ENCODE results near the gene HUNK.

HUNK gene

GRCh38 chr21:31964692-31965091 is 91.9 kb downstream of the HUNK start:
- FAIRE-seq, result no peak

DNA sequence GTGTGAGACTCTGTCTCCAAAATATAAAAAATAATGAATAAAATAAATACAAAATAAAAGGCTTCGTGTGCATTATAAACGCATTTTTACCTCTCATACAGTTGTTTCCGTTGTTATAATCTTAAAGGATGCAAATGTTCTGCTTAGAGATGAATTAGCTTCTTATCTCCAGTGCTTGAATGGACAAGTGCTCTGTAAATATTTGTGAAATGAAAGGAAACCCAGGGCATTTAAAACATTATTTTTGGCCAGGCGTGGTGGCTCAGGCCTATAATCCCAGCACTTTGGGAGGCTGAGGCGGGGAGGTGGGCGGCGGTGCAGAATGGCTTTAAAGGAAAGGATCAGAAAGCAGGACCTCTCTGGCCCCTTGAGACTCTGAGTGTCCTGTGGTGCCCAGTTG is 94.5 kb downstream of the HUNK start:
- no peak for FAIRE-seq

- no peak for FAIRE-seq
These were observed 99.8 kb downstream of the HUNK start for GRCh38 chr21:31972622-31973021.

DNA sequence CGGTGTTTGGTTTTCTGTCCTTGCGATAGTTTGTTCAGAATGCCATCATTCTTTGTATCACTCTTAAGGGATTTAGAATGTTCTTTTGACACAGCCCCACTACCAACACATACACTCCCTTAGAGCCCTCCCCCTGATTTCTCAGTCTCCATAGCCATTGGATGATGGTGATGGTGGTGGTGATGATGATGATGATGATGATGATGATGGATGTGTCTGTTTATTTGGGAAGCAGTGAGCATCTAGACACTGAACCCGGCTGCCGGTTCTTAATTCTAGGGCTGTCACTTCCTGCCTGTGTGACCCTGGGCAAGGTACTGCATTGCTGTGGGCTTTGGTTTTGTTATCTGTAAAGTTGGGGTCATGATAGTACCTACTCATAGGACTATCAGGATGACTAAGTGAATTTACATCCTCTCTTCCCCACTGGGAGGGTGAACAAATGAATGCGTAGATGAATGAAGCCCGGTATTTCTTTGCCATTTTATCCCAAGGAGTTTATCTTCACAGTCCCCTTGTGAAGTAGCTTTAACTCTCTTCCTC is 100.7 kb downstream of the HUNK start:
- no peak for FAIRE-seq

DNA sequence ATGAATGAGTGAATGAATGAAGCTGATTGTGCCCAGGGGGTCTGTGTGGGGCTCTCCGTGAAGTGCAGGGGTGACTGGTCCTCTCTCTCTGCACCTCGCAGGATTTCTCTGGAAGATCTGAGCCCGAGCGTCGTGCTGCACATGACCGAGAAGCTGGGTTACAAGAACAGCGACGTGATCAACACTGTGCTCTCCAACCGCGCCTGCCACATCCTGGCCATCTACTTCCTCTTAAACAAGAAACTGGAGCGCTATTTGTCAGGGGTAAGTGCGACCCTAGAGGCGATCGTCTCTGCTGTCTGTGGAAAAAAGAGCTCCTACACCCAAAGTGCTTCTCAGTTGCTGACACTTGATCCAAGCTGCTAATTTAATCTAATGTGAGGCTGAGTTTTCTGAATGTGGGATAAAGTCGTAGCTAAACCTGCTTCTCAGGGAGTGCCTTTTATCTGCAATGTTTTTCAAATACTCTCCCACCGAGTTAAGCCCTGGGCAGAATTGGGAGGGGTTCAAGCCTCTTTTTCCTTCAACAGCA is 101.7 kb downstream of the HUNK start:
- FAIRE-seq, result no peak

DNA sequence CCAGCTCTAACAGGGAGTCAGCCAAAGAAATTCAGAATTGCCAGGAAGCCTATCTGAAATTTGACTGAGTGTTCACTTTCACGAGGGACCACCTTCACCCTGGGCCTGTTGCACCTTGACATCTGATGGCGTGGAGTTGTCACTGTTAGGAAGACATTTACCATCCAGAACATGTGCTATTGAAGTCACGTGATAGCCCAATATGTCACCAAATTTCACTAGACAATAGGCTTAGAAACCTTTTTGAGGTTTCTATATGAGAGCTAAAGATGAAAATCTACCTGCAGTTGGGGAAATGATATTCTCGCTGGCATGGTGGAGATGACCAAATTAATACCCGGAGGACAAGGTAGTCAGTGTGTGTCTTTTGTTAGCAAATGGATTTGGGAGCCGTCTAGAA is 102.7 kb downstream of the HUNK start:
- no peak for FAIRE-seq

DNA sequence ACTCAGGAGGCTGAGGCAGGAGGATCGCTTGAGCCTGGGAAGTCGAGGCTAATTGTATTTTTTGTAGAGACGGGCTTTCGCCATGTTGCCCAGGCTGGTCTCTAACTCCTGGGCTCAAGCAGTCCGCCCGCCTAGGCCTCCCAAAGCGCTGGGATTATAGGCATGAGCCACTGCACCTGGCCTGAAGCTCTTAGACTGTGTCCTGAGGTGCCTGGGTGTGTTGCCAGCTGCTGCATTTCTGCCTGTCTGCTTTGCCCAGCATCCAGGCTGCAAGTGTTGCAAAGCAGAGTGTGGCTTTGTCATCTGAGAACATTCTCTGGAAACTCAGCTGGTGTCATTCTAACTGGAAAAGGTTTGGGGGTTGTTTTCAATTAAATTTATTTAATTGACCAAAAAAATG is 105.0 kb downstream of the HUNK start:
- FAIRE-seq, result no peak

DNA sequence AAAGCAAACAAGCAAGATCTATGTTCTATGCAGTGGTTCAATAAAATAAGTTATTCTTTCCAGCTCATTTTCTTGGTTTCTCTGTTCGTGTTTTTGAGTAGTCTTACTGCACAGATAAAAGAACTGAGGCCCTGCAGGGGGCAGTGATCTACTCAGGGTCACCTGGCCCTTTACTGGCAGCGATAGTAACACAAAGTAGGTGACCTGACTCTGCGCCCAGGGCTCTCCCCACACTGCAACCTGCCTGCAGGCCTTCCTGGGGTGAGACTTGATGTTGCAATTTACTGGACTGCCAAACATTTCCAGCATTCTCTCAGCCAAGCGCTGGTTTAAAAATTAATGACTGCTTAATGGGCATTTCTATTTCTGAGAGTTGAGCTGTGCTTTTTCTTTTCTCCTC is 110.3 kb downstream of the HUNK start:
- FAIRE-seq, result no peak

DNA sequence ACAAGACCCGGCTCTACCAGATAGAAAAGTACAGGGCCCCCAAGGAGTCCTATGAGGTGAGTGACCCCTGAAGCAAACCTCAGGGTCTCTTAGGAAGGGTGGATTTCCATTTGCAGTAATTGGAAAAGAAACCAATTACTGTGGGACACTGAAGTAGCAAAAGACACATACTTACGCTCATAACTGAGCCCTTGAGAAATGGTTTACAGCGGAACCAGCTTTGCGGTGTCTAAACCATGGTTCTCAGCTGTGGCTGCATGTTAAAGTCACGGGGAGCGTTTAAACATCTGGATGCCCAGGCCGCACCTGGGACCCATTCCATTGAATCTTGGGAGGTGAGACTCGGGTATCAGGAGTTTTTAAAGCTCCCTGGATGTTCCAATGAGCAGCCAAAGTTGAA is 110.7 kb downstream of the HUNK start:
- no peak for FAIRE-seq

DNA sequence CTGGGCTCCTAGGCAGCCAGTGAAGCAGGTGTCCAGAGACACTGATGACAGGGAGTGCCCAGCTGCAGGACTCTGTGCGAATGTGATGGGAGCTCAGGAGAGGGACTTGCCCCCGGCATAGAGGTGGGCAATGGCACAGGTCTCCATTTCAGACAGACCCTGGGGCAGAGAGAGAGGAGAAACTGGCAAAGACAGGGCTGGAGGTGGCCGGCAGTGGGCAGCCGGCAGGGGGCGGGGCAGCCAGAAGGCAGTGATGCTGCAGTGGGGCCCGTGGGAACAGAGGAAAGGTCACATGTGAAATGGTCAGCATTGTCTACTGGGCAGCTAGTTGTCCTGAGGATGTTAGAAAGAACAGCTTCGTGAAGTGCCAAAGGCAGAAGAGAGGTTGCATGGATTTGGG is 112.6 kb downstream of the HUNK start:
- no peak for FAIRE-seq

DNA sequence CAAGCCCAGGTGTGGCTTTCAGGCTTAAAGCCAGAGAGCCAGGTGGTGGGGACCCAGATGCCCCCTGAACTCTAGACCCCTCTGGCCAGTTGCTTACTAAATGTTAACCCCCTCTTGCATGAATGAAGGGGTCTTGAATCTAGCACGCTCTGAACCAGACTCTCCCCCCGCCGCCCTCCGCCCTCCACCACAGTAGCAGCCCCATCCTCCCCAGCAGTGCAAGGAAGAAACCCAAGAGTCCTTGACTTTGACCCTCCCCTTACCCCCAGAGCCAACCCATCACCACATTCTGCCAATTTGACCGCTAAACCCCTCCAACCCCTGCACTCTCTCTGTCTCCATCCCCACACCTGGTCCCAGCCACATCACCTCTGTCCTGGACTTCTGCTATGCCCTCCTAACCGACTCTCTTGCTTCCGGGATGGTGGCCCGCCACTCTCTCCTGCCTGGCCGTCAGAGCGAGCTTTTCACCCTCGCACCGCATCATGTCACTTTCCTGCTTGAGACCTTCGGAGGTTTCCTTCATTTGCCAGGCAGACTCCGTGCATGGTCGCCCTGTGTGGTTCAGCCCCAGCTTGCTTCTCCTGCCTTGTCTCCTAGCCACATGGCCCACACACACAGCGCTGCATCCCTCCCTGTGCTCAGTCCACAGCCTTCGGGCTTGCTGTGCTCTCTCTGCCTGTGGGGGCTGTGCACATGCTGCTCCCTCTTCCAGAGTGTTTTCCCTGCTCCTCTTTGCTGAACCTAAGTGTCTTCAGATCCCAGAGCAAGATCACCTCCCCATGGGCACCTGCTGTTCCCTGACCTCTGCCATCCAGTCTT is 113.4 kb downstream of the HUNK start:
- no peak for FAIRE-seq

- no peak for FAIRE-seq
These were observed 114.9 kb downstream of the HUNK start for GRCh38 chr21:31987696-31988095.

- FAIRE-seq, result no peak
These were observed 115.9 kb downstream of the HUNK start for GRCh38 chr21:31988492-31989290.

GRCh38 chr21:31991356-31992331 is 118.8 kb downstream of the HUNK start:
- no peak for FAIRE-seq

GRCh38 chr21:31992391-31992790 is 119.6 kb downstream of the HUNK start:
- FAIRE-seq, result no peak

- FAIRE-seq, result no peak
These were observed 121.3 kb downstream of the HUNK start for GRCh38 chr21:31993826-31994825.

DNA sequence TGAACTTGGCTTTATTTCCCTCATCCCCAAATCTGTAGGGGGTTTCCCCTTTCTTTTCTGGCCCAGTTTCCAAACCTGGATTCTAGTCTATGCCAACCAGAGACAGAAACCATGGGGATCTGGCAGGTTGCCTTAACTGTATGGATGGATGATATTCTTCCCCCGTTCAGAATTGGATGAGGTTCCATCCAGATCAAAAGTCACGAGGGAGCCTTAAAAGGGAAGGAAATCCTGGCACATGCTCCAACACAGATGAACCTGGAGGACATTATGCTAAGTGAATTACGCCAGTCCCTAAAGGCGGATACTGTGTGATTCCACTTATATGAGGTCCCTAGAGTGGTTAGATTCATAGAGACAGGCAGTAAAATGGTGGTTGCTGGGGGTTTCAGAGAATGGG is 124.4 kb downstream of the HUNK start:
- FAIRE-seq, result no peak

DNA sequence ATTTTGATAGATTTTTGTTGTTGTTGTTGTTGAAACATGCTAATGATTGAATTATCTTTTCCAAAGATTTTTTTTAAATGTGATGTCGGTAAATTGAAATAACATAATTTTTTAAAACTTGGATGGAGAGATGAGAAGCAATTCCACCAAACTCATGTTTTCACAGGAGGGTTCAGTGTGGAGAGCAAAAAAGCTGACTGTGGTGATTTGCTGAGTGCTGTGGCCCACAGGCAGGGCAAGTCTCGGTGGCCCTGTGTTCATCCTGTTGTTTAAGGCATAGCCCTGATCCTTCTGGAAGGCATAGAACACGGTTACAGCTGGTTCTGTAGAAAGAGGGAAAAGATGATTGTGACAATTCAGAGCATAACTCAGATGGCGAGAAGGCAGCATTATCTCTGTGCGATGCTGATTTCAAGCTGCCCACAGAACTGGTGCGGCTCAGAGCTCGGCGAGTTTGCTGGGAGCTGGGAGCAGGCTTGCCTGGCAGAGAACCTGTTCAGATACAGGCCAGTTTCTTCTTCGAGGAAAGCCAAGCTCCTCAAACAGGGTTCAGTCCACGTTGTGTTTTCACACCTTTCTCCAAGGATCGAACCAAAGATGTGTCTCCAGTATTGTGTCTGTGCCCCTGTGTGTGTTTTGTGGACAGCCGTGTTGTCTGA is 127.1 kb downstream of the HUNK start:
- FAIRE-seq, result no peak

DNA sequence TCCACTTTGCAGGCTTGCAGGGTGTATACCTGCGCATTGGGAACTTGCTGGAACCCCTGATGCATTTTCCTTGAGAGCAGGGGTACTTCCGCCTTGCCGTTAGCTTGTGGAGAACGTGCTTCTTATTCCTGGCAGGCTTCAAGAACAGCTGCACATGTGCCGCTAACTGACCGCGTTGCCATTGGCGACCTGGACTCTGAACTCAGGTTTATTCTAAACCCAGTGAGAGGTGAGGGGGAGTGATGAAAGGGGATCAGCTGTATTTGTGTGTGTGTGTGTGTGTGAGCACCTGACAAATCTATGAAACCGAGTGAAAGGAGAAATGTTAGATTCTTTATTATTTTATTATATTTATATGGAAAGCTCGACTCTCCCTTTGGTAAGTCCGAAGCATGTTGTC is 128.6 kb downstream of the HUNK start:
- FAIRE-seq, result no peak

GRCh38 chr21:32003411-32003810 is 130.6 kb downstream of the HUNK start:
- FAIRE-seq, result no peak

GRCh38 chr21:32004291-32004690 is 131.5 kb downstream of the HUNK start:
- no peak for FAIRE-seq

Measured in endometrium (tissue), 2 donors.